Glutamatergic neuron (in vitro differentiated cells): ENCODE data around the gene XKR7. TPM values are rescaled to one million over a fixed set of nuclear protein-coding genes. Genes with fewer than 3 reads are reported as not detected.

Experiments
- DNase-seq: peaks from one replicate; pipeline ENCODE4 v3.0.0; 2022
- H3K27ac Mint-ChIP-seq: one replicate; pipeline ENCODE4 v1.8.0; 2020; ENCODE audit warnings: mild to moderate bottlenecking, mixed read lengths, inconsistent platforms; ENCODE audit not compliant: unreplicated experiment
- H3K27me3 Mint-ChIP-seq: one replicate; pipeline ENCODE4 v1.8.0; 2020; ENCODE audit warnings: mild to moderate bottlenecking, moderate library complexity, mixed read lengths, inconsistent platforms; ENCODE audit not compliant: unreplicated experiment
- H3K36me3 Mint-ChIP-seq: one replicate; pipeline ENCODE4 v1.8.0; 2020; ENCODE audit warnings: mild to moderate bottlenecking, mixed read lengths, inconsistent platforms; ENCODE audit not compliant: unreplicated experiment
- H3K4me1 Mint-ChIP-seq: one replicate; pipeline ENCODE4 v1.8.0; 2020; ENCODE audit warnings: mild to moderate bottlenecking, low read depth, mixed read lengths, inconsistent platforms; ENCODE audit not compliant: unreplicated experiment
- H3K4me3 Mint-ChIP-seq: one replicate; pipeline ENCODE4 v1.8.0; 2020; ENCODE audit warnings: mild to moderate bottlenecking, mixed read lengths, inconsistent platforms; ENCODE audit not compliant: unreplicated experiment
- H3K9me3 Mint-ChIP-seq: one replicate; pipeline ENCODE4 v1.8.0; 2020; ENCODE audit warnings: mild to moderate bottlenecking, moderate library complexity, mixed read lengths, inconsistent platforms; ENCODE audit not compliant: unreplicated experiment
- total RNA-seq: library from RNA; stranded (reverse); fragmentation: NEBNext Ultra II Directional; extraction: Animal tissue kit (Norgen Biotek cat#: 25700); gene quantifications from one replicate; pipeline ENCODE4 v1.2.1, GENCODE V29; 2021; ENCODE audit not compliant: unreplicated experiment
- TF ChIP-seq, protein P1 (sequence below): fragments of 200-600 bp; sonication (generic); IDR thresholded peaks from one replicate; pipeline ENCODE4 v1.5.0; 2021; ENCODE audit not compliant: partially characterized antibody, unreplicated experiment

XKR7 gene
- total RNA-seq, 1 donor from 2014 or later, result 284 TPM

GRCh38 chr20:31990641-31991338 lies 22.8 kb downstream of the XKR7 start:
- Mint-ChIP-seq H3K4me1 (peaks cover 39% of the 10 kb centered on the region), H3K4me3 (no peak overlapping the region), H3K27ac (no peak overlapping the region), H3K36me3 (peaks cover 5% of the 10 kb centered on the region), H3K27me3 (peaks cover 22% of the 10 kb centered on the region), H3K9me3 (peaks cover 18% of the 10 kb centered on the region)
- TF ChIP-seq, protein P1, sequence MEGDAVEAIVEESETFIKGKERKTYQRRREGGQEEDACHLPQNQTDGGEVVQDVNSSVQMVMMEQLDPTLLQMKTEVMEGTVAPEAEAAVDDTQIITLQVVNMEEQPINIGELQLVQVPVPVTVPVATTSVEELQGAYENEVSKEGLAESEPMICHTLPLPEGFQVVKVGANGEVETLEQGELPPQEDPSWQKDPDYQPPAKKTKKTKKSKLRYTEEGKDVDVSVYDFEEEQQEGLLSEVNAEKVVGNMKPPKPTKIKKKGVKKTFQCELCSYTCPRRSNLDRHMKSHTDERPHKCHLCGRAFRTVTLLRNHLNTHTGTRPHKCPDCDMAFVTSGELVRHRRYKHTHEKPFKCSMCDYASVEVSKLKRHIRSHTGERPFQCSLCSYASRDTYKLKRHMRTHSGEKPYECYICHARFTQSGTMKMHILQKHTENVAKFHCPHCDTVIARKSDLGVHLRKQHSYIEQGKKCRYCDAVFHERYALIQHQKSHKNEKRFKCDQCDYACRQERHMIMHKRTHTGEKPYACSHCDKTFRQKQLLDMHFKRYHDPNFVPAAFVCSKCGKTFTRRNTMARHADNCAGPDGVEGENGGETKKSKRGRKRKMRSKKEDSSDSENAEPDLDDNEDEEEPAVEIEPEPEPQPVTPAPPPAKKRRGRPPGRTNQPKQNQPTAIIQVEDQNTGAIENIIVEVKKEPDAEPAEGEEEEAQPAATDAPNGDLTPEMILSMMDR, result no peak
- DNase-seq, result no peak

DNA sequence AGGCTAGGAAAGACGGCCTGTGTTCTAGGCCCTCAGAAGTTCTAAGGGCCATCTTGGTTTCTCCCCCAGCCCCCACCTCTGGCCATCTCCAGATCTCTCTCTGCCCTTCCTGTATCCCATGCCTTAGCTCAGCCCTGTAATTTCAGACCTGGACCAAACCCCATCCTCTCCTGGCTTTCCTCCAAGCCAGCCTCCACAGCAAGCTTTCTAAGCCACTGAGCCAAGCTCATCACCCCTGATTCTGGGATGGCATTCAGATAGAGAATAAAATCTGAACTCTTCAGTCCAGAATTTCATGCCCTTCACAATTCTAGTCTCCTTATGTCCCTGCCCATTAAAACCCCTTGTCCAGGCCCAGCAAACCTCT lies 23.4 kb downstream of the XKR7 start:
- Mint-ChIP-seq H3K4me1 (peaks cover 39% of the 10 kb centered on the region), H3K9me3 (peaks cover 20% of the 10 kb centered on the region), H3K27me3 (peaks cover 26% of the 10 kb centered on the region), H3K36me3 (peaks cover 11% of the 10 kb centered on the region), H3K27ac (peak overlapping the region; percentile 67), H3K4me3 (peak overlapping the region; percentile 73)
- TF ChIP-seq, protein P1, result no peak
- no peak for DNase-seq

- Mint-ChIP-seq H3K27me3 (peaks cover 32% of the 10 kb centered on the region), H3K27ac (no peak overlapping the region), H3K4me1 (peaks cover 41% of the 10 kb centered on the region), H3K36me3 (peaks cover 18% of the 10 kb centered on the region), H3K9me3 (peaks cover 25% of the 10 kb centered on the region), H3K4me3 (no peak overlapping the region)
- no peak for DNase-seq
- TF ChIP-seq, protein P1, result no peak
Measured at GRCh38 chr20:31992086-31992485, 24.1 kb downstream of the XKR7 start.

DNA sequence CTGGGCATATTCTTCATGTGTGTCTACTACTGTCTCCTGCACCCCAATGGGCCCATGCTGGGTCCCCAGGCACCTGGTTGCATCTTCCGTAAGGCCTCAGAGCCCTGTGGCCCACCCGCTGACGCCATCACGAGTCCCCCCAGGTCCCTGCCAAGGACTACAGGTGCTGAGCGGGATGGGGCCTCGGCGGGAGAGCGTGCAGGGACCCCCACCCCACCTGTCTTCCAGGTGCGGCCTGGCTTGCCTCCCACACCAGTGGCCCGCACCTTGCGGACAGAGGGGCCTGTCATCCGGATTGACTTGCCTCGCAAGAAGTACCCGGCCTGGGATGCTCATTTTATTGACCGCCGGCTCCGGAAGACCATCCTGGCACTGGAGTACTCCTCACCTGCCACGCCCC lies 29.0 kb downstream of the XKR7 start:
- Mint-ChIP-seq H3K27me3 (peaks cover 46% of the 10 kb centered on the region), H3K4me3 (peak overlapping the region; percentile 0)

GRCh38 chr20:31998246-31998645 lies 30.3 kb downstream of the XKR7 start:
- Mint-ChIP-seq H3K4me3 (no peak overlapping the region), H3K36me3 (peaks cover 25% of the 10 kb centered on the region), H3K27me3 (peaks cover 49% of the 10 kb centered on the region), H3K4me1 (peaks cover 24% of the 10 kb centered on the region), H3K9me3 (peaks cover 49% of the 10 kb centered on the region), H3K27ac (no peak overlapping the region)
- no peak for DNase-seq
- TF ChIP-seq, protein P1, result no peak

More for the DNA sequence above, 29.0 kb downstream of the XKR7 start:
- TF ChIP-seq, protein P1, result no peak
- Mint-ChIP-seq H3K36me3 (peaks cover 25% of the 10 kb centered on the region), H3K4me1 (peaks cover 27% of the 10 kb centered on the region), H3K9me3 (peaks cover 47% of the 10 kb centered on the region), H3K27ac (no peak overlapping the region)
- DNase-seq, result no peak
